GM12878 (cell line): Measurements from ENCODE around the gene SLC26A11. TPM values are rescaled to one million over a fixed set of nuclear protein-coding genes. Genes with fewer than 3 reads are reported as not detected.

Experiments used
- ATAC-seq: fragments of 200-7000 bp; cut with Tn5 transposase; 3 replicates; pipeline ENCODE4 v1.9.1; 2020; ENCODE audit warnings: mild to moderate bottlenecking, moderate library complexity
- BruUV-seq: library from RNA; stranded (reverse); fragments of 400-500 nt; replicated peaks from 2 replicates; lab custom pipeline; 2021; lab: Mats Ljungman, UMichigan
- CTCF ChIA-PET: fragments of 300-600 bp; sonication (Branson Sonifier 250); formaldehyde crosslinking; extraction: SDS; loops from one replicate; lab custom pipeline; 2021; ENCODE audit warnings: inconsistent platforms; lab: Yijun Ruan, JAX
- POLR2A ChIA-PET: fragments of 350-600 bp; formaldehyde crosslinking; extraction: SDS; loops from one replicate; lab custom pipeline; 2021; ENCODE audit warnings: inconsistent platforms; lab: Charles Lee
- RAD21 ChIA-PET: fragments of 300-600 bp; sonication (Branson Sonifier 250); formaldehyde crosslinking; loops from one replicate; lab custom pipeline; 2023; ENCODE audit warnings: antibody characterized with exemption; ENCODE audit not compliant: unreplicated experiment; lab: Charles Lee
- SMC1A ChIA-PET: fragments of 300-600 bp; sonication (Branson Sonifier 250); formaldehyde crosslinking; loops from one replicate; lab custom pipeline; 2023; ENCODE audit not compliant: unreplicated experiment, uncharacterized antibody; lab: Charles Lee
- DNase-seq: peaks from one replicate; pipeline ENCODE4 v3.0.0-alpha.2; 2011; ENCODE audit warnings: low read depth, low spot score
- FAIRE-seq: peaks from 3 replicates; lab custom pipeline; 2011; peaks lifted over from hg19 to GRCh38; lab: Jason Lieb, UNC
- H2AFZ ChIP-seq: 2 replicates; pipeline ENCODE4 v1.6.0; 2011; ENCODE audit warnings: low read depth, low read length, control low read depth; ENCODE audit not compliant: control insufficient read depth
- H3K27ac ChIP-seq: 2 replicates; pipeline ENCODE4 v1.5.1; 2011; ENCODE audit warnings: control low read depth; ENCODE audit not compliant: control insufficient read depth, insufficient read depth
- H3K27me3 ChIP-seq, 2 experiments: replicated peaks in 1 of 2; 2 replicates each; pipeline versions ENCODE4 v1.6.0 to v1.6.1; 2011; ENCODE audit warnings: low read length in 1 of 2; ENCODE audit not compliant: control insufficient read depth in 2 of 2, insufficient read depth in 2 of 2
- H3K36me3 ChIP-seq, 2 experiments: 2 replicates each; pipeline ENCODE4 v1.5.1; 2011; ENCODE audit warnings: low read length in 1 of 2; ENCODE audit not compliant: control insufficient read depth in 2 of 2, insufficient read depth in 2 of 2
- H3K4me1 ChIP-seq: 2 replicates; pipeline ENCODE4 v1.6.1; 2011; ENCODE audit warnings: mild to moderate bottlenecking, low read length, moderate library complexity, mixed read lengths; ENCODE audit not compliant: control insufficient read depth, insufficient read depth
- H3K4me2 ChIP-seq: 2 replicates; pipeline ENCODE4 v1.6.0; 2011; ENCODE audit warnings: control low read depth; ENCODE audit not compliant: control insufficient read depth, insufficient read depth
- H3K4me3 ChIP-seq: fragments of 200-600 bp; sonication (generic); 2 replicates; pipeline ENCODE4 v1.5.1; 2016
- H3K79me2 ChIP-seq: 2 replicates; pipeline ENCODE4 v1.6.0; 2011; ENCODE audit warnings: low read length; ENCODE audit not compliant: control insufficient read depth, insufficient read depth
- H3K9ac ChIP-seq: 2 replicates; pipeline ENCODE4 v1.8.0; 2011; ENCODE audit warnings: low read length, control low read depth, mixed read lengths; ENCODE audit not compliant: control insufficient read depth, insufficient read depth
- H3K9me3 ChIP-seq: replicated peaks from 3 replicates; pipeline ENCODE4 v1.5.1; 2011; ENCODE audit warnings: mild to moderate bottlenecking, low read length; ENCODE audit not compliant: control insufficient read depth, insufficient read depth
- H4K20me1 ChIP-seq: 2 replicates; pipeline ENCODE4 v1.6.0; 2011; ENCODE audit not compliant: control insufficient read depth, insufficient read depth
- CHD1 ChIP-seq: IDR thresholded peaks from 2 replicates; pipeline ENCODE4 v1.6.1; 2012; ENCODE audit warnings: low read depth, low read length, improper control_type of control experiment
- ETV6 ChIP-seq, 2 experiments: fragments of 450-650 bp in 1 of 2; IDR thresholded peaks in 1 of 2; conservative IDR thresholded peaks in 1 of 2; 2 replicates each; pipeline ENCODE4 v1.6.1; 2014; ENCODE audit warnings: antibody characterized with exemption in 1 of 2, borderline replicate concordance in 1 of 2, low read depth in 1 of 2, mild to moderate bottlenecking in 1 of 2, moderate library complexity in 1 of 2
- HDGF ChIP-seq: fragments of 450-650 bp; IDR thresholded peaks from 2 replicates; pipeline ENCODE4 v1.6.1; 2016; ENCODE audit warnings: antibody characterized with exemption
- JUND ChIP-seq: IDR thresholded peaks from 2 replicates; pipeline ENCODE4 v1.6.1; 2012; ENCODE audit warnings: low read depth, mild to moderate bottlenecking, low read length, improper control_type of control experiment, moderate library complexity
- LARP7 ChIP-seq: fragments of 450-650 bp; IDR thresholded peaks from 2 replicates; pipeline ENCODE4 v1.6.1; 2017; ENCODE audit warnings: mild to moderate bottlenecking
- MTA2 ChIP-seq: fragments of 450-650 bp; IDR thresholded peaks from 2 replicates; pipeline ENCODE4 v1.6.1; 2016; ENCODE audit warnings: low read depth, mild to moderate bottlenecking, moderate library complexity
- MXI1 ChIP-seq: fragments of 150-350 bp; IDR thresholded peaks from 2 replicates; pipeline ENCODE4 v1.6.1; 2011; ENCODE audit warnings: low read depth, mild to moderate bottlenecking, inconsistent platforms, low read length, improper control_type of control experiment
- POLR2A ChIP-seq: IDR thresholded peaks from 2 replicates; pipeline ENCODE4 v1.6.1; 2011; ENCODE audit warnings: low read depth, mild to moderate bottlenecking, low read length
- POLR2AphosphoS2 ChIP-seq: IDR thresholded peaks from 2 replicates; pipeline ENCODE4 v1.6.1; 2011; ENCODE audit warnings: low read depth, mild to moderate bottlenecking, low read length, improper control_type of control experiment, moderate library complexity
- POU2F2 ChIP-seq: IDR thresholded peaks from 3 replicates; pipeline ENCODE4 v1.6.1; 2011; ENCODE audit warnings: low read depth, mild to moderate bottlenecking, low read length, borderline replicate concordance
- SMARCA5 ChIP-seq: fragments of 450-650 bp; IDR thresholded peaks from 2 replicates; pipeline ENCODE4 v1.6.1; 2017; ENCODE audit warnings: mild to moderate bottlenecking
- YY1 ChIP-seq: IDR thresholded peaks from 2 replicates; pipeline ENCODE4 v1.6.1; 2011; ENCODE audit warnings: low read depth, mild to moderate bottlenecking, low read length
- ZNF217 ChIP-seq: fragments of 450-650 bp; IDR thresholded peaks from 2 replicates; pipeline ENCODE4 v1.6.1; 2017; ENCODE audit warnings: antibody characterized with exemption, mild to moderate bottlenecking
- WGBS: methylation state at CpG from one replicate; pipeline ENCODE4 v1.1.6; 2016; ENCODE audit warnings: low lambda C conversion rate; ENCODE audit not compliant: insufficient replicate concordance, insufficient coverage; ENCODE audit errors: missing lambda C conversion rate; 5-methylcytosine and 5-hydroxymethylcytosine counted together
- in situ Hi-C: fragments of 300-500 bp; cut with MboI; formaldehyde crosslinking; loops from 9 replicates; pipeline ENCODE4 v1.14.3; 2018; ENCODE audit warnings: mixed read lengths
- intact Hi-C: fragments of 100-400 bp; cut with micrococcal nuclease; formaldehyde crosslinking; loops from one replicate; pipeline ENCODE4 v1.14.2; 2022; ENCODE audit not compliant: unreplicated experiment
- polyA plus RNA-seq, 11 experiments: library from polyadenylated mRNA; depleted of rRNA in 4 of 11; unstranded in 6 of 11; stranded (reverse) in 5 of 11; fragments of >200 nt; fragmentation: Nextera tagmentation in 4 of 11; fragmentation: Illumina TruSeq in 1 of 11; extraction: Ambion mirVana in 4 of 11; extraction: Trizol in 1 of 11; gene quantifications; 1 replicate in 1 of 11; 2 replicates in 10 of 11; pipeline versions ENCODE4 v1.2.1 to v1.2.3, GENCODE V29; 2011 to 2016; ENCODE audit warnings: inconsistent platforms in 2 of 11, missing spikeins in 2 of 11, low read depth in 1 of 11
- total RNA-seq, 4 experiments: library from RNA; depleted of rRNA in 3 of 4; stranded (reverse); fragments of >200 nt in 3 of 4; fragmentation: Illumina TruSeq in 1 of 4; extraction: Trizol in 1 of 4; gene quantifications; 2 replicates each; pipeline versions ENCODE4 v1.2.1 to v1.2.3, GENCODE V29; 2013 to 2021
- TF ChIP-seq, protein P1 (sequence below): fragments of 150-350 bp; IDR thresholded peaks from 2 replicates; pipeline ENCODE4 v1.6.1; 2016; ENCODE audit warnings: low read depth, low read length
- TF ChIP-seq, protein P2 (sequence below): fragments of 150-350 bp; IDR thresholded peaks from 2 replicates; pipeline ENCODE4 v1.6.1; 2014; ENCODE audit warnings: mild to moderate bottlenecking, low read depth, low read length
- TF ChIP-seq, protein P3 (sequence below): fragments of 450-650 bp; IDR thresholded peaks from 2 replicates; pipeline ENCODE4 v1.6.1; 2017; ENCODE audit warnings: low read depth, mild to moderate bottlenecking, moderate library complexity
- TF ChIP-seq, protein P4 (sequence below): fragments of 450-650 bp; IDR thresholded peaks from 2 replicates; pipeline ENCODE4 v1.6.1; 2016; ENCODE audit warnings: mild to moderate bottlenecking

The SLC26A11 gene
- total and polyA plus RNA-seq, 10 of the 15 experiments (the other 5 are each of a cell fraction or from before 2014, with no cell fraction given) = 0.05 to 4.1 (median 1.2) TPM; not detected in 1

DNA sequence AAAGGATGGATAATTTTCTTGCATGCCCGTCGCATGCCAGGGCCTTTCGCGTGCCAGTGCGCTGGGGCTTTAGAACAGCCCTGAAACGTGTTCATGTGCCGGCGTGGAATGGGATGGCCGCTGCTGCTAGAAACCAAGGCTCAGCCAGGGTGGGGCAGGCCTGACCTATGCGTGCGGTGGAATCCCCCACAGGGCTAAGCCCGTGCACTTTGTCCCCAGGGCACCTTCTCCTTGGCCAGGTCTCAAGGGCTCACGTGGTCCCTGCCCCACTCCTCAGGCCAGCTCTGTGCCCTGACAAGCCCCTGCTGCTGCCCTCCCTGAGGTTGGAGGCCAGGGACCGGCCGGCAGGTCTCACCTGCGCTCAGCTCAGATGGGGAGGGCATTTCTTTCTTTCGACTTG lies 27.3 kb downstream of the SLC26A11 start:
- Histone ChIP-seq H3K9me3 (no peaks in the 10 kb centered on the region), H3K27me3 (no peaks in the 10 kb centered on the region), H3K4me3 (no peak overlapping the region), H3K4me2 (no peak overlapping the region), H3K79me2 (no peaks in the 10 kb centered on the region)
- ChIA-PET POLR2A (no interaction called here), RAD21 (no interaction called here)
- intact Hi-C loops = no loop called here
- no TSS peak for BruUV-seq
- TF ChIP-seq JUND (no peak), HDGF (no peak), POU2F2 (no peak), ETV6 (conservative IDR thresholded peaks at IDR 0.05 in 1 of 2, IDR thresholded peaks at IDR 0.05 in 1 of 2; ENCODE audit: borderline replicate concordance in 1 of 2, low read depth in 1 of 2) (no peak), LARP7 (no peak), POLR2AphosphoS2 (no peak), ZNF217 (no peak), POLR2A (no peak), YY1 (no peak), SMARCA5 (no peak), CHD1 (no peak), MXI1 (no peak), MTA2 (no peak)
- TF ChIP-seq, protein P1, sequence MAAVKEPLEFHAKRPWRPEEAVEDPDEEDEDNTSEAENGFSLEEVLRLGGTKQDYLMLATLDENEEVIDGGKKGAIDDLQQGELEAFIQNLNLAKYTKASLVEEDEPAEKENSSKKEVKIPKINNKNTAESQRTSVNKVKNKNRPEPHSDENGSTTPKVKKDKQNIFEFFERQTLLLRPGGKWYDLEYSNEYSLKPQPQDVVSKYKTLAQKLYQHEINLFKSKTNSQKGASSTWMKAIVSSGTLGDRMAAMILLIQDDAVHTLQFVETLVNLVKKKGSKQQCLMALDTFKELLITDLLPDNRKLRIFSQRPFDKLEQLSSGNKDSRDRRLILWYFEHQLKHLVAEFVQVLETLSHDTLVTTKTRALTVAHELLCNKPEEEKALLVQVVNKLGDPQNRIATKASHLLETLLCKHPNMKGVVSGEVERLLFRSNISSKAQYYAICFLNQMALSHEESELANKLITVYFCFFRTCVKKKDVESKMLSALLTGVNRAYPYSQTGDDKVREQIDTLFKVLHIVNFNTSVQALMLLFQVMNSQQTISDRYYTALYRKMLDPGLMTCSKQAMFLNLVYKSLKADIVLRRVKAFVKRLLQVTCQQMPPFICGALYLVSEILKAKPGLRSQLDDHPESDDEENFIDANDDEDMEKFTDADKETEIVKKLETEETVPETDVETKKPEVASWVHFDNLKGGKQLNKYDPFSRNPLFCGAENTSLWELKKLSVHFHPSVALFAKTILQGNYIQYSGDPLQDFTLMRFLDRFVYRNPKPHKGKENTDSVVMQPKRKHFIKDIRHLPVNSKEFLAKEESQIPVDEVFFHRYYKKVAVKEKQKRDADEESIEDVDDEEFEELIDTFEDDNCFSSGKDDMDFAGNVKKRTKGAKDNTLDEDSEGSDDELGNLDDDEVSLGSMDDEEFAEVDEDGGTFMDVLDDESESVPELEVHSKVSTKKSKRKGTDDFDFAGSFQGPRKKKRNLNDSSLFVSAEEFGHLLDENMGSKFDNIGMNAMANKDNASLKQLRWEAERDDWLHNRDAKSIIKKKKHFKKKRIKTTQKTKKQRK = no peak
- TF ChIP-seq, protein P2, sequence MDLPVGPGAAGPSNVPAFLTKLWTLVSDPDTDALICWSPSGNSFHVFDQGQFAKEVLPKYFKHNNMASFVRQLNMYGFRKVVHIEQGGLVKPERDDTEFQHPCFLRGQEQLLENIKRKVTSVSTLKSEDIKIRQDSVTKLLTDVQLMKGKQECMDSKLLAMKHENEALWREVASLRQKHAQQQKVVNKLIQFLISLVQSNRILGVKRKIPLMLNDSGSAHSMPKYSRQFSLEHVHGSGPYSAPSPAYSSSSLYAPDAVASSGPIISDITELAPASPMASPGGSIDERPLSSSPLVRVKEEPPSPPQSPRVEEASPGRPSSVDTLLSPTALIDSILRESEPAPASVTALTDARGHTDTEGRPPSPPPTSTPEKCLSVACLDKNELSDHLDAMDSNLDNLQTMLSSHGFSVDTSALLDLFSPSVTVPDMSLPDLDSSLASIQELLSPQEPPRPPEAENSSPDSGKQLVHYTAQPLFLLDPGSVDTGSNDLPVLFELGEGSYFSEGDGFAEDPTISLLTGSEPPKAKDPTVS = no peak
- TF ChIP-seq, protein P3, sequence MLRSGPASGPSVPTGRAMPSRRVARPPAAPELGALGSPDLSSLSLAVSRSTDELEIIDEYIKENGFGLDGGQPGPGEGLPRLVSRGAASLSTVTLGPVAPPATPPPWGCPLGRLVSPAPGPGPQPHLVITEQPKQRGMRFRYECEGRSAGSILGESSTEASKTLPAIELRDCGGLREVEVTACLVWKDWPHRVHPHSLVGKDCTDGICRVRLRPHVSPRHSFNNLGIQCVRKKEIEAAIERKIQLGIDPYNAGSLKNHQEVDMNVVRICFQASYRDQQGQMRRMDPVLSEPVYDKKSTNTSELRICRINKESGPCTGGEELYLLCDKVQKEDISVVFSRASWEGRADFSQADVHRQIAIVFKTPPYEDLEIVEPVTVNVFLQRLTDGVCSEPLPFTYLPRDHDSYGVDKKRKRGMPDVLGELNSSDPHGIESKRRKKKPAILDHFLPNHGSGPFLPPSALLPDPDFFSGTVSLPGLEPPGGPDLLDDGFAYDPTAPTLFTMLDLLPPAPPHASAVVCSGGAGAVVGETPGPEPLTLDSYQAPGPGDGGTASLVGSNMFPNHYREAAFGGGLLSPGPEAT = no peak
- TF ChIP-seq, protein P4, sequence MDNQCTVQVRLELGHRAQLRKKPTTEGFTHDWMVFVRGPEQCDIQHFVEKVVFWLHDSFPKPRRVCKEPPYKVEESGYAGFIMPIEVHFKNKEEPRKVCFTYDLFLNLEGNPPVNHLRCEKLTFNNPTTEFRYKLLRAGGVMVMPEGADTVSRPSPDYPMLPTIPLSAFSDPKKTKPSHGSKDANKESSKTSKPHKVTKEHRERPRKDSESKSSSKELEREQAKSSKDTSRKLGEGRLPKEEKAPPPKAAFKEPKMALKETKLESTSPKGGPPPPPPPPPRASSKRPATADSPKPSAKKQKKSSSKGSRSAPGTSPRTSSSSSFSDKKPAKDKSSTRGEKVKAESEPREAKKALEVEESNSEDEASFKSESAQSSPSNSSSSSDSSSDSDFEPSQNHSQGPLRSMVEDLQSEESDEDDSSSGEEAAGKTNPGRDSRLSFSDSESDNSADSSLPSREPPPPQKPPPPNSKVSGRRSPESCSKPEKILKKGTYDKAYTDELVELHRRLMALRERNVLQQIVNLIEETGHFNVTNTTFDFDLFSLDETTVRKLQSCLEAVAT = no peak
- TF ChIP-seq, all 136 proteins: peak for 0
- no peak overlapping the region for H2AFZ ChIP-seq
- DNase-seq (no peak), FAIRE-seq (no peak), ATAC-seq (no peak)
- CTCF ChIA-PET = no interaction called here
- no peaks in the 10 kb centered on the region for H3K4me1 ChIP-seq
- SMC1A ChIA-PET = interaction anchor here (1.0 kb wide), 1 partner anchor 12 kb away, joined by 3 read pairs; no protein-coding TSS in a partner anchor
- H4K20me1 ChIP-seq = no peaks in the 10 kb centered on the region
- H3K9ac ChIP-seq = no peak overlapping the region
- in situ Hi-C loops = no loop called here
- H3K36me3 ChIP-seq = no peaks in the 10 kb centered on the region
- 75% methylated on average over 17 of the region's 17 CpGs for WGBS
- no peak overlapping the region for H3K27ac ChIP-seq
